IMR-90 (cell line): Measurements from ENCODE around the gene KAZN. TPM values are rescaled to one million over a fixed set of nuclear protein-coding genes. Genes with fewer than 3 reads are reported as not detected.

ENCODE experiments used
- ATAC-seq: fragments of 200-7000 bp; cut with Tn5 transposase; 2 replicates; pipeline ENCODE4 v1.9.1; 2020; ENCODE audit warnings: low read depth, mild to moderate bottlenecking, moderate library complexity
- BruUV-seq: library from RNA; stranded (reverse); fragments of 400-500 nt; replicated peaks from 2 replicates; lab custom pipeline; 2021; lab: Mats Ljungman, UMichigan
- CTCF ChIA-PET: fragments of 300-600 bp; formaldehyde crosslinking; extraction: SDS; loops from one replicate; lab custom pipeline; 2021; ENCODE audit warnings: antibody characterized with exemption; lab: Yijun Ruan, JAX
- POLR2A ChIA-PET: fragments of 300-600 bp; sonication (Branson Sonifier 250); formaldehyde crosslinking; loops from one replicate; lab custom pipeline; 2022; ENCODE audit warnings: antibody characterized with exemption; ENCODE audit not compliant: unreplicated experiment; lab: Charles Lee
- DNase-seq: peaks from one replicate; pipeline ENCODE4 v3.0.0; 2013
- H2AFZ ChIP-seq: replicated peaks from 2 replicates; pipeline ENCODE3; 2013; ENCODE audit warnings: low read length, mild to moderate bottlenecking; ENCODE audit not compliant: poor library complexity
- H2AK5ac ChIP-seq: 2 replicates; pipeline ENCODE4 v1.6.1; 2013; ENCODE audit warnings: low read depth, low read length, inconsistent platforms
- H2AK9ac ChIP-seq: replicated peaks from 2 replicates; pipeline ENCODE3; 2013; ENCODE audit warnings: mild to moderate bottlenecking, low read depth, low read length, moderate library complexity; ENCODE audit not compliant: poor library complexity
- H2BK120ac ChIP-seq: 2 replicates; pipeline ENCODE4 v1.6.1; 2013; ENCODE audit warnings: low read depth, low read length, inconsistent platforms
- H2BK15ac ChIP-seq: 3 replicates; pipeline ENCODE4 v1.6.1; 2013; ENCODE audit warnings: low read depth, low read length, inconsistent platforms
- H2BK20ac ChIP-seq: 2 replicates; pipeline ENCODE4 v1.6.1; 2013; ENCODE audit warnings: low read depth, mild to moderate bottlenecking, inconsistent platforms, low read length, moderate library complexity
- H2BK5ac ChIP-seq: 2 replicates; pipeline ENCODE4 v1.6.1; 2013; ENCODE audit warnings: mild to moderate bottlenecking, low read depth, low read length, inconsistent platforms; ENCODE audit not compliant: poor library complexity, severe bottlenecking
- H3K14ac ChIP-seq: replicated peaks from 2 replicates; pipeline ENCODE4 v1.6.1; 2013; ENCODE audit warnings: low read depth, low read length, inconsistent platforms
- H3K18ac ChIP-seq: 2 replicates; pipeline ENCODE4 v1.6.1; 2013; ENCODE audit warnings: low read depth, low read length, control low read depth
- H3K23ac ChIP-seq: 2 replicates; pipeline ENCODE4 v1.6.1; 2013; ENCODE audit warnings: low read depth, low read length, inconsistent platforms
- H3K27ac ChIP-seq: 2 replicates; pipeline ENCODE4 v1.5.1; 2013; ENCODE audit warnings: mild to moderate bottlenecking, control low read depth, low read length; ENCODE audit not compliant: insufficient read depth
- H3K27me3 ChIP-seq: 2 replicates; pipeline ENCODE4 v1.6.1; 2013; ENCODE audit warnings: low read length; ENCODE audit not compliant: control insufficient read depth, insufficient read depth
- H3K36me3 ChIP-seq: 2 replicates; pipeline ENCODE4 v1.6.1; 2013; ENCODE audit warnings: low read length, mixed read lengths; ENCODE audit not compliant: control insufficient read depth, insufficient read depth
- H3K4ac ChIP-seq: 2 replicates; pipeline ENCODE4 v1.6.1; 2013; ENCODE audit warnings: low read depth, low read length, inconsistent platforms
- H3K4me1 ChIP-seq: 2 replicates; pipeline ENCODE4 v1.6.1; 2013; ENCODE audit warnings: low read length, mixed read lengths; ENCODE audit not compliant: control insufficient read depth, insufficient read depth
- H3K4me2 ChIP-seq: 2 replicates; pipeline ENCODE4 v1.6.1; 2013; ENCODE audit warnings: low read depth, mild to moderate bottlenecking, control low read depth, low read length, moderate library complexity
- H3K4me3 ChIP-seq: 2 replicates; pipeline ENCODE4 v1.5.1; 2013; ENCODE audit warnings: low read depth, mild to moderate bottlenecking, control low read depth, low read length, moderate library complexity; ENCODE audit not compliant: insufficient read depth
- H3K56ac ChIP-seq: 2 replicates; pipeline ENCODE4 v1.6.1; 2013; ENCODE audit warnings: low read length, inconsistent platforms; ENCODE audit not compliant: insufficient read depth; ENCODE audit errors: extremely low read depth
- H3K79me1 ChIP-seq, 2 experiments: 2 replicates each; pipeline ENCODE4 v1.6.1; 2013; ENCODE audit warnings: low read length in 2 of 2, inconsistent platforms in 1 of 2, low read depth in 1 of 2
- H3K9ac ChIP-seq: 2 replicates; pipeline ENCODE4 v1.6.1; 2013; ENCODE audit warnings: low read depth, low read length, control low read depth
- H3K9me1 ChIP-seq: 2 replicates; pipeline ENCODE4 v1.6.1; 2013; ENCODE audit warnings: low read length, inconsistent platforms; ENCODE audit not compliant: insufficient read depth
- H3K9me3 ChIP-seq: 2 replicates; pipeline ENCODE4 v1.6.1; 2013; ENCODE audit warnings: low read length; ENCODE audit not compliant: control insufficient read depth, insufficient read depth
- H4K20me1 ChIP-seq: 2 replicates; pipeline ENCODE4 v1.6.1; 2013; ENCODE audit warnings: low read length, inconsistent platforms; ENCODE audit not compliant: insufficient read depth
- H4K5ac ChIP-seq: 2 replicates; pipeline ENCODE4 v1.6.1; 2013; ENCODE audit warnings: mild to moderate bottlenecking, low read depth, low read length, control low read depth
- H4K8ac ChIP-seq, 2 experiments: 2 replicates each; pipeline ENCODE4 v1.6.1; 2013; ENCODE audit warnings: low read depth in 2 of 2, low read length in 2 of 2, control low read depth in 1 of 2, inconsistent platforms in 1 of 2
- H4K91ac ChIP-seq: 2 replicates; pipeline ENCODE4 v1.6.1; 2013; ENCODE audit warnings: low read depth, low read length, inconsistent platforms; ENCODE audit not compliant: insufficient read depth
- BHLHE40 ChIP-seq: fragments of 150-350 bp; IDR thresholded peaks from 2 replicates; pipeline ENCODE4 v1.6.1; 2016; ENCODE audit warnings: mild to moderate bottlenecking, low read depth, low read length
- CEBPB ChIP-seq: IDR thresholded peaks from 2 replicates; pipeline ENCODE4 v1.6.1; 2012; ENCODE audit warnings: low read depth, low read length, improper control_type of control experiment
- CHD1 ChIP-seq: IDR thresholded peaks from 2 replicates; pipeline ENCODE4 v1.6.1; 2012; ENCODE audit warnings: low read depth, low read length, improper control_type of control experiment
- CTCF ChIP-seq: conservative IDR thresholded peaks from 2 replicates; pipeline ENCODE4 v1.5.1; 2012; ENCODE audit warnings: mild to moderate bottlenecking, low read depth, low read length, improper control_type of control experiment
- ELK1 ChIP-seq: fragments of 150-350 bp; IDR thresholded peaks from 2 replicates; pipeline ENCODE4 v1.6.1; 2016; ENCODE audit warnings: low read depth, mild to moderate bottlenecking, low read length, moderate library complexity, borderline replicate concordance
- FOS ChIP-seq: fragments of 150-350 bp; IDR thresholded peaks from 2 replicates; pipeline ENCODE4 v1.6.1; 2016; ENCODE audit warnings: low read depth, low read length
- MAFK ChIP-seq: IDR thresholded peaks from 2 replicates; pipeline ENCODE4 v1.6.1; 2012; ENCODE audit warnings: low read depth, low read length, improper control_type of control experiment
- MAZ ChIP-seq: IDR thresholded peaks from 2 replicates; pipeline ENCODE4 v1.6.1; 2012; ENCODE audit warnings: low read depth, mild to moderate bottlenecking, low read length, improper control_type of control experiment, moderate library complexity, borderline replicate concordance
- MXI1 ChIP-seq: IDR thresholded peaks from 2 replicates; pipeline ENCODE4 v1.6.1; 2012; ENCODE audit warnings: low read depth, mild to moderate bottlenecking, low read length, moderate library complexity, borderline replicate concordance
- NFE2L2 ChIP-seq: fragments of 150-350 bp; IDR thresholded peaks from 2 replicates; pipeline ENCODE4 v1.6.1; 2016; ENCODE audit warnings: low read depth, mild to moderate bottlenecking, low read length
- POLR2A ChIP-seq: IDR thresholded peaks from 2 replicates; pipeline ENCODE4 v1.6.1; 2012; ENCODE audit warnings: mild to moderate bottlenecking, low read depth, low read length
- RAD21 ChIP-seq: IDR thresholded peaks from 2 replicates; pipeline ENCODE4 v1.6.1; 2012; ENCODE audit warnings: low read length, improper control_type of control experiment
- RCOR1 ChIP-seq: IDR thresholded peaks from 2 replicates; pipeline ENCODE4 v1.6.1; 2012; ENCODE audit warnings: mild to moderate bottlenecking, low read length, improper control_type of control experiment; ENCODE audit not compliant: insufficient replicate concordance
- RFX5 ChIP-seq: IDR thresholded peaks from 2 replicates; pipeline ENCODE4 v1.8.0; 2012; ENCODE audit warnings: low read depth, mild to moderate bottlenecking, low read length, moderate library complexity
- SMC3 ChIP-seq: fragments of 150-350 bp; IDR thresholded peaks from 2 replicates; pipeline ENCODE4 v1.6.1; 2016; ENCODE audit warnings: low read depth, mild to moderate bottlenecking, antibody characterized with exemption, low read length, moderate library complexity
- USF2 ChIP-seq: fragments of 150-350 bp; IDR thresholded peaks from 2 replicates; pipeline ENCODE4 v1.6.1; 2017; ENCODE audit warnings: mild to moderate bottlenecking, antibody characterized with exemption, low read length, low read depth
- WGBS, 2 experiments: methylation state at CpG; one replicate each; pipeline versions ENCODE4 v1.1.5 to v1.1.7; 2013; ENCODE audit warnings: missing lambda C conversion rate in 2 of 2; ENCODE audit not compliant: insufficient read length in 1 of 2; ENCODE audit errors: extremely low coverage in 2 of 2; 5-methylcytosine and 5-hydroxymethylcytosine counted together
- dilution Hi-C: fragments of 300-500 bp; cut with HindIII; formaldehyde crosslinking; loops from one replicate; pipeline ENCODE4 v1.14.3; 2018; ENCODE audit warnings: low sequenced_read_pairs; ENCODE audit not compliant: unreplicated experiment
- in situ Hi-C: fragments of 300-500 bp; cut with MboI; formaldehyde crosslinking; loops from 3 replicates; pipeline ENCODE4 v1.14.3; 2019; ENCODE audit warnings: low sequenced_read_pairs, inconsistent platforms, mixed read lengths
- intact Hi-C: fragments of 100-400 bp; cut with micrococcal nuclease; formaldehyde crosslinking; loops from 2 replicates; pipeline ENCODE4 v1.10.0; 2022
- polyA plus RNA-seq, 3 experiments: library from polyadenylated mRNA; depleted of rRNA; stranded (reverse); fragments of >200 nt; gene quantifications; 2 replicates each; pipeline ENCODE4 v1.2.3, GENCODE V29; 2012; ENCODE audit warnings: low replicate concordance in 1 of 3
- total RNA-seq: library from RNA; depleted of rRNA; stranded (reverse); fragments of >200 nt; gene quantifications from 2 replicates; pipeline ENCODE4 v1.2.3, GENCODE V29; 2012

Gene KAZN
- total and polyA plus RNA-seq, 2 of the 4 experiments (the other 2 are of a cell fraction), result 5.2 to 10.5 TPM

GRCh38 chr1:14578156-14578555 lies 20.3 kb upstream of the KAZN start:
- dilution Hi-C loops, result no loop called here
- Histone ChIP-seq H3K4ac (no peak overlapping the region), H3K4me3 (no peak overlapping the region), H3K18ac (no peak overlapping the region), H4K20me1 (no peaks in the 10 kb centered on the region), H3K14ac (no peak overlapping the region), H4K5ac (no peak overlapping the region), H3K56ac (no peak overlapping the region), H2BK120ac (no peak overlapping the region), H3K27ac (no peak overlapping the region), H2BK15ac (no peak overlapping the region), H3K9me3 (peaks cover 8% of the 10 kb centered on the region), H3K79me1 (no peaks in the 10 kb centered on the region), H4K8ac (no peak overlapping the region), H2BK5ac (no peak overlapping the region), H3K23ac (no peak overlapping the region), H2BK20ac (no peak overlapping the region), H3K4me1 (no peaks in the 10 kb centered on the region; the same call in 1 of the 2 replicates), H3K9me1 (no peaks in the 10 kb centered on the region), H2AK5ac (no peak overlapping the region), H3K4me2 (no peak overlapping the region), H3K9ac (no peak overlapping the region), H3K36me3 (no peaks in the 10 kb centered on the region), H4K91ac (no peak overlapping the region), H2AK9ac (no peak overlapping the region), H2AFZ (no peak overlapping the region), H3K27me3 (no peaks in the 10 kb centered on the region; the same call in 1 of the 2 replicates)
- in situ Hi-C loops, result no loop called here
- ChIA-PET POLR2A (no interaction called here), CTCF (no interaction called here)
- no CpG with 5 or more reads among the region's 3 CpGs for WGBS, 2 experiments
- DNase-seq, result peak; percentile 25
- ATAC-seq, result peak; percentile 82
- TF ChIP-seq SMC3 (no peak), CEBPB (no peak), MAZ (no peak), FOS (no peak), RCOR1 (no peak), CTCF (no peak), MXI1 (no peak), POLR2A (no peak), RFX5 (no peak), RAD21 (no peak), BHLHE40 (no peak), NFE2L2 (no peak), MAFK (no peak), USF2 (no peak), CHD1 (no peak), ELK1 (no peak)
- intact Hi-C loops, result loop anchor here (10.0 kb wide), 1 partner anchor 467 kb away; no protein-coding TSS in a partner anchor
- BruUV-seq, result no TSS peak
